ENCODE results near the gene RABIF.
"Not testable (repeated sequence)": the region's sequence is repeated elsewhere in the genome, so short reads cannot be mapped to it uniquely, and the experiment has no call there.

The RABIF gene

DNA sequence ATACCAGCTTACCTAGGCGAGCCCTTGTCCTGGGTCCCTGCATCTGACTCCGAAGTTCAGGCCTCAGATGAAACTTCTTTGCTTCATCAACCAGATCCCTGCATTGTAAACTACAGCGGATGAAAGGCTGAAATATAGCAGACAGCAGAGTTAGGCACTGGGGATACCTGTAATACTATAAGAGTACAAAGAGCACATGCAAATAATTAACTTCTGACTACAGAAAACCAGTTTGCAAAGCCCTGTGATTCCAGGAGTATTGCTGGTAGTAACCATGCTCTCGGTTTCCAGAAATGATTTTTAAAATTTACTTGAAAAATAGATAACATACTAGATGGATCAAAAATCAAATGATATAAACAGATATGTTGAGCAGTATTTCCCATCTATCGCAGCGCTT lies 20.0 kb upstream of the RABIF start:
- Histone ChIP-seq H3K36me3 (peaks cover 90% of the 10 kb centered on the region), H3K27me3 (no peaks in the 10 kb centered on the region), H3K9me3 (no peaks in the 10 kb centered on the region), H3K4me3 (ENCODE audit: low read depth in 1 of 2, low read length in 1 of 2) (no peak overlapping the region), H3K27ac (no peak overlapping the region), H3K4me1 (ENCODE audit: control insufficient read depth in 1 of 2, insufficient read depth in 1 of 2, low read depth in 1 of 2, low read length in 1 of 2) (peaks cover 0 to 2% of the 10 kb centered on the region in 2 experiments)
- TF ChIP-seq, protein P1, sequence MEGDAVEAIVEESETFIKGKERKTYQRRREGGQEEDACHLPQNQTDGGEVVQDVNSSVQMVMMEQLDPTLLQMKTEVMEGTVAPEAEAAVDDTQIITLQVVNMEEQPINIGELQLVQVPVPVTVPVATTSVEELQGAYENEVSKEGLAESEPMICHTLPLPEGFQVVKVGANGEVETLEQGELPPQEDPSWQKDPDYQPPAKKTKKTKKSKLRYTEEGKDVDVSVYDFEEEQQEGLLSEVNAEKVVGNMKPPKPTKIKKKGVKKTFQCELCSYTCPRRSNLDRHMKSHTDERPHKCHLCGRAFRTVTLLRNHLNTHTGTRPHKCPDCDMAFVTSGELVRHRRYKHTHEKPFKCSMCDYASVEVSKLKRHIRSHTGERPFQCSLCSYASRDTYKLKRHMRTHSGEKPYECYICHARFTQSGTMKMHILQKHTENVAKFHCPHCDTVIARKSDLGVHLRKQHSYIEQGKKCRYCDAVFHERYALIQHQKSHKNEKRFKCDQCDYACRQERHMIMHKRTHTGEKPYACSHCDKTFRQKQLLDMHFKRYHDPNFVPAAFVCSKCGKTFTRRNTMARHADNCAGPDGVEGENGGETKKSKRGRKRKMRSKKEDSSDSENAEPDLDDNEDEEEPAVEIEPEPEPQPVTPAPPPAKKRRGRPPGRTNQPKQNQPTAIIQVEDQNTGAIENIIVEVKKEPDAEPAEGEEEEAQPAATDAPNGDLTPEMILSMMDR (IDR thresholded peaks at IDR 0.05) = no peak

DNA sequence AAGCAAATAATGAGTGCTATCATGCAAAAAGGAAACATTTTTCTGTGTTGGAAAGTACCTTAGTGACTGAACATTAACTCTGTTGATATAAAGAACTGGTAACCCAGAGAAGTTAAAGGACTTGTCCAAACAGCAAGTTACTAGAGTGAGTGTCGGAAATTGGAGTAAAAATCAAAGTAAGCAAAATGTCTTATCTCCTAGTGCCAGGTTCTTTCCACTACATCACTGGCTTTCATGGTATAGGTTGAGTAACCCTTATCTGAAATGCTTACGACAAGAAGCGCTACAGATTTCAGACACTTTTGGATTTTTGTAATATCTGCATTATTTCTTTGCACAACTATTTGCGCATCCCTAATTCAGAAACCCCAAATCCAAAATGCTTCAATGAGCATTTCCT lies 16.4 kb upstream of the RABIF start:
- TF ChIP-seq, protein P1 (IDR thresholded peaks at IDR 0.05) = no peak

DNA sequence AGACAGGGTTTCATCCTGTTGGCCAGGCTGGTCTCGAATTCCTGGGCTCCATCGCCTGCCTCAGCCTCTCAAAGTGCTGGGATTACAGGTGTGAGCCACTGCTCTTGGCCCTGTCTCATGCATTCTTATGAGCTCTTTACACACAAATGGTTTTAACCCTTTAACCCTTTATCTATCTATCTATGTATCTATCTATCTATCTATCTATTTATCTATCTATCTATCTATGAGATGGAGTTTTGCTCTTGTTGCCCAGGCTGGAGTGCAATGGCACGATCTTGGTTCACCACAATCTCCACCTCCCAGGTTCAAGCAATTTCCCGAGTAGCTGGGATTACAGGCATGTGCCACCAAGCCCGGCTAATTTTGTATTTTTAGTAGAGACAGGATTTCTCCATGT lies 14.9 kb upstream of the RABIF start:
- not testable (repeated sequence) for H3K27ac ChIP-seq; H3K4me3 ChIP-seq (ENCODE audit: low read depth in 1 of 2, low read length in 1 of 2); H3K27me3 ChIP-seq; H3K4me1 ChIP-seq (ENCODE audit: control insufficient read depth in 1 of 2, insufficient read depth in 1 of 2, low read depth in 1 of 2, low read length in 1 of 2); H3K9me3 ChIP-seq
- H3K36me3 ChIP-seq = peaks cover 72% of the 10 kb centered on the region

More for the DNA sequence above, 16.4 kb upstream of the RABIF start:
- Histone ChIP-seq H3K36me3 (peaks cover 78% of the 10 kb centered on the region), H3K27me3 (no peaks in the 10 kb centered on the region), H3K4me1 (ENCODE audit: control insufficient read depth in 1 of 2, insufficient read depth in 1 of 2, low read depth in 1 of 2, low read length in 1 of 2) (peaks cover 0 to 2% of the 10 kb centered on the region in 2 experiments), H3K27ac (no peak overlapping the region), H3K9me3 (no peaks in the 10 kb centered on the region), H3K4me3 (ENCODE audit: low read depth in 1 of 2, low read length in 1 of 2) (no peak overlapping the region)

DNA sequence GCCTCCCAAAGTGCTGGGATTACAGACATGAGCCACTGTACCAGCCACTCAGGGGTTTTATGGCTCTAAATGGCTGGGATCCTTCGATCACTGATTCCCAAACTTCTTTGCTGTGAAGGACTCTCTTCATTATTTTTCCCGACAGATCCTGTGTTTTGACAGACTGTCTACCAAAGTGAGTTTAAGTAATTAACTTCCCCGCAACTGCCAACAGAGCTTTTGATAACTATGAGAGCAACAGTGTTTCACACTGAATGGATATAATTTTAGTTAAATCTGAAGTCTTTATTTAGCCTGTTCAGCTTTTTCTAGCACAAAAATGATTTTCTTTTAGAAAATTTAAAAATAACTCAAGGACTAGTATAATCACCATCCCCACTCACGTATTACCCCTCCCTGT lies 12.6 kb upstream of the RABIF start:
- TF ChIP-seq, protein P1 (IDR thresholded peaks at IDR 0.05) = no peak
- Histone ChIP-seq H3K27me3 (no peaks in the 10 kb centered on the region), H3K9me3 (no peaks in the 10 kb centered on the region), H3K4me1 (ENCODE audit: control insufficient read depth in 1 of 2, insufficient read depth in 1 of 2, low read depth in 1 of 2, low read length in 1 of 2) (no peaks in the 10 kb centered on the region), H3K27ac (no peak overlapping the region), H3K36me3 (peaks cover 70% of the 10 kb centered on the region), H3K4me3 (ENCODE audit: low read depth in 1 of 2, low read length in 1 of 2) (no peak overlapping the region)

DNA sequence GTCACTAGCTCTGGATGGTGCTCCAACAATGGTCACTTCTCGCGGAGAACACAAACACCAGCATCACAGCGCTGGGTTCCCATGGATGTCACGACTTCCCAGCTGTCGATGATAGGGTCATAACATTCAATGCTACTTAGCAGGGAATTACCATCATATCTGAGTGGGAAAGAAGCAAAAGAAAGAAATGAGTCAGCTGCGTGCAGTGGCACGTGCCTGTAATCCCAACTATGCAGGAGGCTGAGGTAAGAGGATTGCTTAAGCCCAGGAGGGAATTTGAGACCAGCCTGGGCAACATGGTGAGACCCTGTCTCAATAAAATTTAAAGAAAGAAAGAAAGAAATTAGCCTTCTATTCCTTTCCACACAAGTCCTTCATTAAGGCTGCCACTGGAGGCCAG lies 3.6 kb upstream of the RABIF start:
- no peaks in the 10 kb centered on the region for H3K9me3 ChIP-seq
- TF ChIP-seq, protein P1 (IDR thresholded peaks at IDR 0.05) = no peak
- no peak overlapping the region for H3K4me3 ChIP-seq (ENCODE audit: low read depth in 1 of 2, low read length in 1 of 2)
- peaks cover 72% of the 10 kb centered on the region for H3K36me3 ChIP-seq
- no peaks in the 10 kb centered on the region for H3K27me3 ChIP-seq
- peaks cover 17% of the 10 kb centered on the region in 2 experiments for H3K4me1 ChIP-seq (ENCODE audit: control insufficient read depth in 1 of 2, insufficient read depth in 1 of 2, low read depth in 1 of 2, low read length in 1 of 2)
- no peak overlapping the region for H3K27ac ChIP-seq

DNA sequence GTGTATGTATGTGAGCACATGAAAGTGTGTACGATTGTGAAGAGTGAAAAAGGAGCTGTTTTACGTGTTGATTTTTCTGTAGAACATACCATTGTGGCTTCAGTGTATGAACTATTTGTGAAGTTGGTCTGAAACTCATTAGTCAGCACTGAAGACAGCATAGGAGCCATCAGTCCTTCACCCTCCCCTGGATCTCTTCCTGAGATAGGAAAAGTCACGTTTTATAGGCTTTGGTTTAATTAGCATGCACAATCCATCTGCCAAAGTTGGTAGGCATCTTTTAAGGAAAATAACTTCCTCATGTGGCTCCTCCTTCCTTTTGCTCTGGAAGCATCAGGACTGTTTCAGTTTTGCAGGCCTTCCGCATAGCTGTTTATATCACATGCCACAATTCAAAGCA lies 1.4 kb upstream of the RABIF start:
- no peak overlapping the region for H3K27ac ChIP-seq
- TF ChIP-seq, protein P1 (IDR thresholded peaks at IDR 0.05) = no peak
- H3K4me1 ChIP-seq (ENCODE audit: control insufficient read depth in 1 of 2, insufficient read depth in 1 of 2, low read depth in 1 of 2, low read length in 1 of 2) = peaks cover 18 to 28% of the 10 kb centered on the region in 2 experiments
- H3K9me3 ChIP-seq = no peaks in the 10 kb centered on the region
- no peak overlapping the region for H3K4me3 ChIP-seq (ENCODE audit: low read depth in 1 of 2, low read length in 1 of 2)
- no peaks in the 10 kb centered on the region for H3K27me3 ChIP-seq
- H3K36me3 ChIP-seq = peaks cover 52% of the 10 kb centered on the region
